Suppressor macrophage treated with lipopolysaccharide for 4 hours (primary cell): ENCODE data around the gene SDCCAG8.
"Not testable (repeated sequence)": the region's sequence is repeated elsewhere in the genome, so short reads cannot be mapped to it uniquely, and the experiment has no call there.

ENCODE experiments used
- DNase-seq: peaks from one replicate; pipeline ENCODE4 v3.0.0-alpha.2; 2020

Gene SDCCAG8

DNA sequence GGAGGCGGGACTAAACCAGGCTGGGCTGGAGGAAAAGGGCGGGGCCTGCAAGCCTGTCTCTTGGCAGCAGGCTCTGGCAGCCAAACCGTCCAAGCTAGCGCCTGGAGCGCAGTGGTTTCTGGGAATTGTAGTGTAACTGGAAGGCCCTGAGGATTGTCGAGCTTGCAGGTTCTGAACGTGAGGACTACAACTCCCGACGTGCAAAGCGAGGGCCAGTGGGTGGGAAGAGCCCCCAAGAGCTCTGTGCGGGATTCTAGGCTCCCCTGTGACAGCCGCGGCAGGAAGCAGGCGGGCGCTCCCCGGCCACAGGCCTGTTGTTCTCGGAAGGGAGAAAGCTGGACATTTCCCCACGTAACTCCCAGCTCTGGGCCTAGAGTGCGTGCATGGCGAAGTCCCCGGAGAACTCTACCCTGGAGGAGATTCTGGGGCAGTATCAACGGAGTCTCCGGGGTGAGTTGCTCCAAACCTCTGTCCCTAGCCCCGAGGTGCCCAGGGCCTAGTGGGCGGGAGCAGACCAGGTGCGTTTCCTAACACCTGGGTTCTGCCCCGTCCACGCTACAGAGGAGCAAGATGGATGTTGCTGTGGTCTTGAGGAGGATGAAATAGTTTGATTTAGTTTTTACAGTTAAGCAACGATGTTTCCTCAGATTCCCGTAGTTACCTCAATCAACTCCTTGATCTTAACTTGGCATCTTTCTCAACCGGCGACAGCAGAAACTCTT is at the start of gene SDCCAG8:
Gene SDCCAG8, plus strand, starts transcription at position 251 of the 722 bp plus-strand sequence. Its CDS starts 133 bp downstream, at position 384.
- DNase-seq: peak; percentile 99

DNA sequence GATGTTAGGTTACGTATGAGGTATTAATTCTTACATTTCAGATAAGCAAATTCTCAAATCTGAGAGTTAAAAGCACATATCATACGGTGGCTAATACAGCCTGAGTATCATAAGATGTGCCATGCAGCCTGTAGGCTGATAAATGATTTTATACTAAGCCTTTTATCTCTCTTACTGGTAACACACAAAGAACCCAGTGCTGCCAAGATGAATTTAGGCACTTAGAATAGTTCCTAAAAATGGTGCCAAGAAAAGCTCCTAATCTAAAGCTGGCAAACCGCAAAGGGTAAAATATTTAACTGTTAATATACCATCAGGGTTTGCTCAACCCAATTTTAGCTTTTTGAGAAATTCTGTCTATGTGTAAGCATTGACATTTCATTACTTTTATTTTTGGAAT is 43.9 kb upstream of the SDCCAG8 start:
- DNase-seq: not testable (repeated sequence)

DNA sequence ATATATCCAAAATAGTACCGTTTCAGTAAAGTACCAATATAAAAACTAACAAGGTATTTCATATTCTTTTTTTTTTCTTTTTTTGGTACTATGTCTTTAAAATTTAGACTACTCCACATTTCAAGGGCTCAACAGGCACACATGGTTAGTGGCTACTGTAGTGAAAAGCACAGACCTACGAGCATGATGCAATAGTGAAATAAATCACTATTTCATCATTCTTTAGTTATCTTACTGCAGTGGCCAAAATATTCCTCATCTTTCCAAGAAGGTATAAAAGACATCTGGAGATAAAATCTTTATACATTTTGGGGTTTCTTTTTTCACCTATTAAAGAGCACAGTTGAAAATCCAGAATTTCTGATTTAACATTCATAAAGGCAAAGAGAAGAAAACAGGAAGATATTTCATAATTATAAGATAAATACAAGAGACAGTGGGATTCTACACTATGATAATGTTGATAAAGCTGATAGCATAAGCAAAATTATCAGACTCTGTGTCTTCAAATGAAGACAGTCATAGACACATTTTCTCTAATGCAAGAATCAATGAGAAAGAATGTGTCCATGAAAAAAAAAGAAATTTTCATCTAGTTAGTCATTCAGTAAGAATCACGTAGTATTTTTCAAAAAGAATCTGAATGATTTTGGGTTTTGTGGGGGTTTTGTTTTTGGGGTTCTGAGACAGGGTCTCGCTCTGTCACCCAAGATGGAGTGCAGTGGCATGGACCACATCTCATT is 42.6 kb upstream of the SDCCAG8 start:
- peak; percentile 12 for DNase-seq

DNA sequence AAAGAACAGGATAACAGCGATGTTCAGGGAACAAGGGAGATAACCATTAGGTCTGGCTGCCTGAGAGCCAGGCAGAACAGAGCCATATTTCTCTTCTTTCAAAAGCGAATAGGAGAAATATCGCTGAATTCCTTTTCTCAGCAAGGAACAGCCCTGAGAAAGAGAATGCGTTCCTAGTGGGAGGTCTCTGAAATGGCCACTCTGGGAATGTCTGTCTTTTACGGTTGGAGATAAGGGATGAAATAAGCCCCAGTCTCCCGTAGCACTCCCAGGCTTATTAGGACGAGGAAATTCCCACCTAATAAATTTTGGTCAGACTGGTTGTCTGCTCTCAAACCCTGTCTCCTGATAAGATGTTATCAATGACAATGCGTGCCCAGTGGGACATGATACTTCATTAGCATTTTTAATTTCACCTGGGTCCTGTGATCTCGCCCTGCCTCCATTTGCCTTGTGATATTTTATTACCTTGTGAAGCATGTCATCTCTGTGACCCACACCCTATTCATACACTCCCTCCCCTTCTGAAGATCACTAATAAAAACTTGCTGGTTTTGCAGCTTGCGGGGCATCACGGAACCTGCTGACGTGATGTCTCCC is 40.5 kb upstream of the SDCCAG8 start:
- not testable (repeated sequence) for DNase-seq

DNA sequence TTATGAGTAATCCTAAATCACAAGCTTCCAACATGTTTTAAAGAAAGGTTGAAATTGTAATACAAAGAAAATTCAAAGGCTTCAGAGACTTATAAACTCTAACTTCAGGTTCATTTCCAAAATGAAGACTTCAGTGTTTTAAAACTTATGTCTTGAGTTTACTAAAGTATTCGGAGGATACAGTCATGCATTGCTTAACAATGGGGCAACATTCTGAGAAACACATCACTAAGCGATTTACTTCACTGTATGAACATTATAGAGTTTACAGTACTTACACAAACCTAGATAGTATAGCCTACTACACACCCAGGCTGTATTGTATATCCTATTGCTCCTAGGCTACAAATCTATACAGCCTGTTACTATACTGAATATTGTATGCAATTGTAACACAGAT is 39.1 kb upstream of the SDCCAG8 start:
- DNase-seq: no peak

DNA sequence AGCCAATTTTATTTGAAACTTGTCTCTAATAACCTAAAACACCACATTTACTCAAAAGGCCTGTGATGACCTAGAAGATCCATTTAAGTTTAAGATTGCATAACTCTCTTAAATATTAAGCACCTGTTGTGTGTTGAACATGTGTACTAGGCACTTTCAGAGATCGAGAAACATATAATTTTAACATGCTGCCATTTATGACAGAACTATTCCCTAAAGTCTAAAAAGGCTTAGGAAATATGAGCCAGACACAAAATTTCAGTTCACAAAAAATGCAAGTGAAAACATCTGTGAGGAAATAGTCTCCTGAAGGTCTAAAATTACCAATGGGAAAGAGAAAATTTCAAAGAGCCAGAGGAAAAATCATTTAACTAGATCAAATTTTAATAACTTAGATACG is 38.5 kb upstream of the SDCCAG8 start:
- DNase-seq: no peak

DNA sequence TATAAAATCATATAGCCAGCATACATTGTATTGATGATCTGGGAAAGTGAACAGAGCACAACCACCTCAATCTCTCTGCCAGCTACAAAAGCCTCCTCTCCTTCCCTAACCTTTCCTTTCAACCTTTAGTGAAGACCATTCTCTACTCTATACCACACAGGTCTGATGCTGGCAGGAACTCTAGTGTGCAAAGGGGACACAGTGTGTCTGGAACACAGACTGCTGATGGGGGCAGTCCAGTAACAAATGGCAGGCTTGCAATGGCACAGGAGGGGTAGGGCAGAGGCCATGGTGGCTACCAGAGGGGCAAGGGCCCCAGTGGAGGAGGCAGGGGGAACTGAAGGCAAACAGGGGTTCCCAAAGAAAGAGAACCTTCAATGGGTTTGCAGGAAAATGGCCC is 37.8 kb upstream of the SDCCAG8 start:
- DNase-seq: no peak

DNA sequence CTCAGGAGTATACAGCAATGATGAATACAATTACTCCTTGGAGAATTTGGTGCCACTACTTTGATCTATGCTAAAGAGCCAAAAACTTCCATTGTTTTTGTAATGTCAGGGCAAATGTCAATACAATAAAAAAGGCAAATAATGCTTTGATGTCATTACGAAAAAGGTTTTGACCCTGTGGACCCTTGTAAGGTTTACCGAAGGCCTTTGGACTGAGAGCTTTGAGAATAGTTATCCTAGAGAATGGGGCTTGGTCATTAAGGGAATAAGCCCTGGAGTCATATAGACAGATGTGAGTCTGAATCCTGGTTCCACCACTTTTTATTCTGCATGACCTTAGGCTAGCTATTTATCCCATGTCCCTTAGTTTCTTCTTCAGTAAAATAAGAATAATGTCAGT is 28.2 kb upstream of the SDCCAG8 start:
- no peak for DNase-seq

DNA sequence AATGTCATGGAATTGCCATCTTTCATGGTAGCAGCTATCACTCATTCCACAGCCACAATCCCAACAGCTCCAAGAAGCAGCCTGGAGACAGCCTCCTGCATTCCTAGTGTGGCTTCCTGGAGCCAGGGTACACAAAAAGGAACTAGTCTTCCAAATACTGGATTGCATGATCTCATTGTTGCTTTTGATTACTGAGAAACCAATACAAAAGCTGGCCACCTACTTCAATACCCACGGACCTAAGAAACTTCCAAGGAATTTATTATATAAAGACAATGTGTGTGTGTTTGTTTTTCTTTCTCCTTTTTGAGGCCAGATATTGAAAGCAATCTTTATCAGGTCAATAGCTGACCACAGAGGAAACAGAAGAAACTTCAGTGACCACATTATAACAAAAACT is 26.3 kb upstream of the SDCCAG8 start:
- no peak for DNase-seq

DNA sequence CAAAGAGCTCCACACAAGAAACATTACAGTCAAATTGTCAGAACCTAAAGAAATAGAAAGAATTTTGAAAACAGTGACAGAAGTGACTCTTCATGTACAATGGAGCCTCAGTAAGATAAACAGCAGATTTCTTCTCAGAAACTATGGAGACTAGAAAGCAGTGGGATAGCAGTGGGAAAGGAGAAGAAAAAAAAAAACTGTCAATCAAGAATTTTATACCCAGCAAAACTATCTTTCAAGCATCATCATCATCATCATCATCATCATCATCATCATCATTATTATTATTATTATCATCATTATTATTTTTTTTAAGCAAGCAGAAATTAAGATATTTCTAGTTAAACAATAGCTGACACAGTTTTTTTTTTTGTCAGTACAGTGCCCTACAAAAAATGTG is 24.9 kb upstream of the SDCCAG8 start:
- DNase-seq: peak; percentile 40

DNA sequence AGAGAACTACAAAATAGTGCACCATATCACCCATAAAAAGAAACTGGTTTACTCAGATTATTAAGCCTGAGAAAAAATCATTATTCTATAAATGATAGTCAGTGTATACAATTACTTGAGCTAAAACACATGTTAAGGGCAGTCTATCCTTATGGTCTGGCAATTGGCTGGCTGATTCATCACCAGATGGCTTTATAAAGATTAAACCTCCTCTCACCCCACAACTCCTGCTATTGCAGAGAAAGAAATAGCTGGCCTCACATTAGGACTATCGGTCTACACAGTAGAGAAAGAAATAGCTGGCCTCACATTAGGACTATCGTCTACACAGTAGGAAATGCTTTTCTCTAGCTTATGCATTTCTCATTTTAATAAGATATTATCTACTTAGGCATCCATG is 21.9 kb upstream of the SDCCAG8 start:
- DNase-seq: no peak

DNA sequence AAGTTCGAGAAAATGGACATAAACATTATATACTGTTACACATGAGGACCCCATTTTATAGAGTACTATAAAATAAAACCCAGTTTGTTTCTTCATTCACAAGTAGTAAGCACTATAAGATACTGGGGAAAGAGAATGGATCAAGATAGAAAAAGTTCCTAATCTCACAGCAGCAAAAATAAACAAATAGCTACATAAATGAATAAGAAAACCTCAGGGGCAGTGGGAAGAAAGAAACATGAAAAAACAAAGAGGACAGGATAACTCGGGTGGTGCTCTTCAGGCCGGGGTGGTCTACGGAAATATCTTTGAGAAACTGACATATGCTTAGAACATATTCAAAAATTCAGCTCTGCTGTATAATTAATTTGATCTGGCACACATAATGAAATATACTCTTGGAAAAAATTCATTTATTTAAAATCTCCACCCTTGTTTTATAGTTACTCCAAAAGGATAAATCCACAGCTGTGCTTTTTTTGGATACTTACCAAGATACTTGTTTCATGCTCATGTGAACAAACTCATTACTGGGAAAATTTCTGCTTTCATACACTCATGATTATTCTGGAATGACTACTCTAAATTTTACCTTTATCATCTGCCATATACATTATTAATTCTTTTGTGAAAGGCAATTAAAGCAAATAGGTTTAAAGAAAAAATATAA is 20.7 kb upstream of the SDCCAG8 start:
- no peak for DNase-seq

DNA sequence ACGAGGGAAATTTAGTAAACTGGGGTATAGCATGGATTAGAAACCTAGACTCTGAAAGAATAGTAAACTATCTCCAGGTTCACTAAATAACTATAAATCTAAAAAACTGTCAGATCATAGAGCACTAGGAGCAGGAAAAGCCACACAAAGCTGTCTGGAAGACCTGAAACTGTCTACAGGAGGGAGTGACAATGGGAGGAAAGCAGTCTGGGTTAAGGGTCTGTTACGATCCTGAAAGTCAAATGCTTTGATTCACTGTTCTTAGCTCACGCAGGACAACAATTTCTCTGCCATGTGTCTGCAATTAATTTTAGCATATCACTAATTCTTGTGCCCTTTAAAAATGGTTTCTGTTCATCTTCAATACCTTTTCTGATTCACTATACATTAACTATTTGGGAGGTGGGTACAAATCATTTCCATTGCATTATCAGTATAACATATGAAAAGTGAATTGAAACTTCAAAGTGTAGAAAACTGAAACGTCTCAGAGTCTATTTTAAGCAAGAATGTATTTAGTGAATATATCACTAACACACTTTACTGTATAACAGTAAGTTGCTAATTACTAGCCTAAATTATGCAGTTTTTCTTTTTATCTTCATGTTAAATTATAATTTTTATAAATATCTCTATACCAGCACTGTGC is 19.1 kb upstream of the SDCCAG8 start:
- no peak for DNase-seq

DNA sequence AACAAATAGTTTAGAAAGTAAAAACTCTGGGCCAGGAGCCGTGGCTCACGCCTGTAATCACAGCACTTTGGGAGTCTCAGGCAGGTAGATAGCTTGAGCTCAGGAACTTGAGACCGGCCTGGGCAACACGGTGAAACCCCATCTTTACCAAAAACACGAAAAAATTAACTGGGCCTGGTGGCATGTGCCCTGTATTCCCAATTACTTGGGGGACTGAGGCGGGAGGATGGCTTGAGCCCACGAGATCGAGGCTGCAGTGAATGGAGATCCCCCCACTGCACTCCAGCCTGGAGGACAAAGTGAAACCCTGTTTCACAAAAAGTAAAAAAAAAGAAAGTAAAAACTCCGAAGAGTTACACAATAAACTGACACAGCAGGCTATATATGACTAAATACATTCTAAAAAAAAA is 11.4 kb upstream of the SDCCAG8 start:
- peak; percentile 65 for DNase-seq

DNA sequence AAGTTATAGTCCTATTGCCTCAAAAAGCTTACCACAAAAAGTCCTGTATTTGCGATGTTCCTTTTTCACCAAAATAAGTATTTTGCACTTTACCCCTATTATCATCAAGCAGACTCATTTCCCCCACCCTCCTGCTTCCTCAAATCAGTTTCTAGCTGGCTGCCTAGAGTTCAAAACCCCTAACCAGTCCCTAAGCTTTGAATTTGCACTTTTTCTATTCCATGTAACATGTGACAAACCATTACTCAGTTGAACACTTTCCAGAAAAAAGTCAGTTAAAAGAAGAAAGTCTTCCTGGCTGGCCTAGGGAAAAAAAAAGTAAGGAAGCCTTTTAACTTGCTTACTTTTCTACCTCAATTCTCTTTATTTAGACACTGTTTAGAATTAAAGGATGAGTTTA is 8.9 kb upstream of the SDCCAG8 start:
- peak; percentile 79 for DNase-seq

DNA sequence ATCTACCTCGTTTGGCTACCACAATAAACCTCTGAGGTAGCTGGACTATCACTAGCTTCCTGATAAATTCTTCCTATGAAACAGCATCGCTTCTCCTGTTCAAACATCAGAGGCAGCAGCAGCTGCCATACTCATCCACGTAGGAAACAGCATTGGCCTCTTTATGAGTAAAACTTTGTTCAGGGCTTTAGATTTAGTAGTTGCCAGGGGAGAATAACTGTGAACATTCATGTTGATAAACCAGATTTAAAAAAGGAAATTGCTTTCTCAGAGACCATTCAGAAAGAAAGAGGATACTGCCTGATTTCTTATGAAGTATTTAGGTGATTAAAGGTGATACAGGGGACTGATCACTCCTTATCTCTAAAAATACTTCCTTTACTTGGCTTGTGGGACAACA is 7.9 kb upstream of the SDCCAG8 start:
- no peak for DNase-seq

DNA sequence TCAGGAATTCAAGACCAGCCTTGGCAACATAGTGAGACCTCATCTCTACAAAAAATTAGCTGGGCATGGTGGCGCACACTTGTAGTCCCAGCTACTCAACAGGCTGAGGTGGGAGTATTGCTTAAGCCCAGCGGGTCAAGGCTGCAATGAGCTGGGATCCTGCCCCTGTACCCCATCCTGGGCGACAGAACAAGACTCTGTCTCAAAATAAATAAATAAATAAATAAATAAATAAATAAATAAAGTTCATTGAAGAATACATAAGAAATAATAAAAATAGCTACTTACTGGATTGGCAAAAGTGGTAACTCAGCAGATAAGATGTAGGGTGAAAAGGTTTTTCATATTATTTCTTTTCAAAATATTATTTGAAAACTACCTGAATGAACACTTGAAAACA is 6.6 kb upstream of the SDCCAG8 start:
- no peak for DNase-seq

DNA sequence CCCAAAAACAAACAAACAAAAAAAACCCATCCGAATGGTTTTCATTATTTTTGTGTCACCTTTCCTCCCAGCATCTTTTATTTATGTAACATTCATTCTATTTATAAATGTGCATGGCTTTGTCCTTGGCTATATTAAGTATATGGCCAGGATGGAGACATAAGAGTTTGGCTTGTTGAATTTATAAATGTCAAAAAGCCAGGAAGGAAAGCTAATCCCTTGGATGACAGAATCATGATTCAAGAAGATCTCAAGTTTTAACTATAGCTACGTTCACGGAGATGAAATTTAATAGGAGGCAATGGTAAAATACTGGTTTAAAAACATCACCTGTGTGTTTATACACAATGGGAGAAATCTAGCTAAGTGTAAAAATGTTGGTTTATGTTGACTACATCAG is 5.7 kb upstream of the SDCCAG8 start:
- no peak for DNase-seq

DNA sequence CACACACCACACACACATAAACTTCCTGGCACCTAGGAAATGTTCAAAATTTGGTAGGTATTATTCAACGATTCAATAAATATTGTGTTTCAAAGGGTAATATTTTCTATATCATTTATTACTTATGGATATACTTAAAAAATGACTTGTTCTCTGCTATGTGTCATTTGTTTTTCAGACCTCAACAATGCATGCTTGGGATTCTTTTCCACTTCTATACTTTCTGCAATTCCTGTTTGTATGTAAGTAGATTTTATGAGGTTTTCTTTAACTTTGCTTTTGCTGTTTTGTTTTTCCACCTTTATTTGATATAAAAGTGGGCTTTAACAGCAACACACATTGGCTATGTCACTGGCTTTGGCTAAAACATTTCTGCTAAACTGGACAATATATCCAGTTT is 4.3 kb upstream of the SDCCAG8 start:
- no peak for DNase-seq

DNA sequence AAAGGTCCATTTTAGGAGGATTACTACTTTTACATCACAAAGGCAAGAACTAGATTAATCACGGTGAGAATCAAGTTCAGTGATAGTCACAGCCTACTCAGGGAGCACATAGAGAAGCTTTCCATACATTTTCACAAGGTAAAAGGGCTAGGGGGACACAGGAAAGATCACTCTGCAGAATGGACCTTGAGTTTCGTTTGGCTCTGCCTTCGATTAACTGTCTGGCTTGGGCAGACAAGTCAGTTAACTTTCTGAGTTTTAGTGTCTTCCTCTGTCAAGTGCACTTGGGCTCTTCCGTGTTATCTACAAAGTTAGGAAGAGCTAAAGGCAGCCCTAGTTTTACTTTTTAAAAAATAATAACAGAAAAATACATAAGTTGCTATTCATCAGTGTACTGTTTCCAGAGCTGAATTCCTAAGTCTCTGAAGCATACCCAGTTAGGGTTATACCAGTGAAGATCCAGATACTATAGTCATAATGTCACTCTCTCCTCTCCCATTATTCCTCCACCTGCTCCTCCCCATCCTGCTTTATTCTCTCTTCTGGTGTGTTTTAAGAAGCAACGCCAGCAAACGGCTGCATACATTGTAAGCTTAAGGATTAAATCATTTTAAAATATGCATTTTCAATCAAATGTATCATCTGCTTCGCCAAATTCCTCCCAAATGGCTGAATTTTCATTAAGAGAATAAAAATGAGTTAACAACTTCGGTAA is 2.5 kb upstream of the SDCCAG8 start:
- DNase-seq: peak; percentile 41

DNA sequence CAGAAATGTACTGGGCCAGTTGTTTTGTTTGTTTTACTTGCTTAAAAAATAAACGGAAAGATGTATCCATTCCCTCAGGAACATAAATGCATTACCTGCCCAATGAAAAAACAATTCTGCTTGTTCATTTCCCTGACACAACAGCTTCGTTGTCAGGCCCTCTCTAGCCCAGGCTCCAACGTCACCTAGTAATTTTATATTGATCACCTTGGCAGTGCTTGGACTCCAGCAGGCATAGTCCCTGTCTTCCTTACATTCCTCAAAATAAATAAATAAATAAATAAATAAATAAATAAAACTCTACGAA is 2.0 kb upstream of the SDCCAG8 start:
- no peak for DNase-seq

DNA sequence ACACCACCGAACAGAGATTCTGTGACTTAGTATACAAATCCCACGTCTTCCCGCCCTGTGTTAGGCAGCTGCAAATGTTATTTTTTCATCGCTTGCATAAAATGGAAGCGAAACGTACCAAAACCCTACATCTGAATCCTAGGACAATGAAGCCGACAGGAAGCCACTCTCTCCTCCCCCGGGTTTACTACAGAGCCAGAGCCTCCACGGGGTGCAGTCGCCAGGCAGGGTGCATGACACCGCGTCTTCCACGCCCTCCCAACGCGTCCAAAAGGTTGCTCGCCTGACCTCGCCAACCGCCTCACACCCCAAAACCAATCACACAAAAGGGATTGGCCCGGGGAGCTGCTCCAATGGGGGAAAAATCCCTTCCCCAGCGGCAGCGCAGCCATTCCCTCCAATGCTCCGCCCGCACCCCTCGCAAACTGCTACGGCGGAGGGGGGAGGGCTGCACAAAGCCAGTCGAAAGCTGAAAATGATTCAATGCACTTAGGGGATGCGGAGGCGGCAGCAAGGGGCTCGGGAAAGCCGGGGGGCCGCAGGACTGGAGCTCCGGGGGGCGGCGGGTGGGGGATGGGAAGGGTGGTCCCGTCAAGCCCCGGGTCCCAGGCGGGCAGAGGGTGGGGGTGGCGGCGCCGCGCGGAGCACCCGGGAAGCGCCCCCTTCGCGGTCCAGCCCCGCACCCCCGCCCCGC is 1.5 kb upstream of the SDCCAG8 start:
- DNase-seq: peak; percentile 87
